Activated CD4-positive, CD25-positive, alpha-beta regulatory T cell treated with anti-CD3 and anti-CD28 coated beads, Interleukin-2, amount 50 U/mL, for 16 hours (primary cell): Measurements from ENCODE around the gene TRPC1.
A peak's percentile ranks its signal among the peaks of the same experiment; 100 is the strongest.
"Not testable (repeated sequence)": the region's sequence is repeated elsewhere in the genome, so short reads cannot be mapped to it uniquely, and the experiment has no call there.

Experiments
- DNase-seq: peaks from one replicate; pipeline ENCODE4 v3.0.0-alpha.2; 2020; ENCODE audit warnings: low read depth, low spot score

TRPC1 gene

GRCh38 chr3:142723968-142724681 lies at the start of gene TRPC1:
Gene TRPC1 (plus strand): TSS chr3:142724034. CDS start chr3:142724560, 526 bp downstream.
- peak; percentile 42 for DNase-seq

GRCh38 chr3:142676151-142676550 lies 47.7 kb upstream of the TRPC1 start:
- DNase-seq: no peak

GRCh38 chr3:142680710-142681109 lies 43.1 kb upstream of the TRPC1 start:
- no peak for DNase-seq

GRCh38 chr3:142690613-142691012 lies 33.2 kb upstream of the TRPC1 start:
- no peak for DNase-seq

- DNase-seq: no peak
Measured at GRCh38 chr3:142691527-142691926, 32.3 kb upstream of the TRPC1 start.

GRCh38 chr3:142693136-142693853 lies 30.5 kb upstream of the TRPC1 start:
- DNase-seq: no peak

GRCh38 chr3:142694225-142694624 lies 29.6 kb upstream of the TRPC1 start:
- DNase-seq: no peak

- no peak for DNase-seq
Measured at GRCh38 chr3:142705198-142705597, 18.6 kb upstream of the TRPC1 start.

- DNase-seq: no peak
Measured at GRCh38 chr3:142706321-142707127, 17.3 kb upstream of the TRPC1 start.

- no peak for DNase-seq
Measured at GRCh38 chr3:142709207-142709606, 14.6 kb upstream of the TRPC1 start.

- not testable (repeated sequence) for DNase-seq
Measured at GRCh38 chr3:142714882-142715281, 9.0 kb upstream of the TRPC1 start.

- DNase-seq: no peak
Measured at GRCh38 chr3:142716102-142716501, 7.7 kb upstream of the TRPC1 start.

GRCh38 chr3:142723665-142723967 lies 218 bp upstream of the TRPC1 start:
- no peak for DNase-seq

- no peak for DNase-seq
Measured at GRCh38 chr3:142724682-142725356, 985 bp downstream of the TRPC1 start.

GRCh38 chr3:142725357-142725739 lies 1.5 kb downstream of the TRPC1 start:
- no peak for DNase-seq

- DNase-seq: no peak
Measured at GRCh38 chr3:142726017-142726416, 2.2 kb downstream of the TRPC1 start.

- no peak for DNase-seq
Measured at GRCh38 chr3:142732066-142732465, 8.2 kb downstream of the TRPC1 start.

GRCh38 chr3:142734834-142735233 lies 11.0 kb downstream of the TRPC1 start:
- DNase-seq: no peak

GRCh38 chr3:142735462-142735861 lies 11.6 kb downstream of the TRPC1 start:
- DNase-seq: no peak

- DNase-seq: no peak
Measured at GRCh38 chr3:142738396-142738795, 14.6 kb downstream of the TRPC1 start.

- DNase-seq: no peak
Measured at GRCh38 chr3:142746646-142747045, 22.8 kb downstream of the TRPC1 start.

GRCh38 chr3:142750531-142750930 lies 26.7 kb downstream of the TRPC1 start:
- not testable (repeated sequence) for DNase-seq
